Activated T-cell treated with anti-CD3 and anti-CD28 coated beads, Interleukin-2, amount 50 U/mL, for 24 hours (primary cell): ENCODE results near the gene ALOX12.

Experiments used
- DNase-seq: peaks from one replicate; pipeline ENCODE4 v3.0.0-alpha.2; 2020
- H3K27ac Mint-ChIP-seq: 2 replicates; pipeline ENCODE4 v1.8.0; 2020; ENCODE audit warnings: mild to moderate bottlenecking, mixed read lengths
- H3K27me3 Mint-ChIP-seq: 2 replicates; pipeline ENCODE4 v1.8.0; 2020; ENCODE audit warnings: mixed read lengths
- H3K36me3 Mint-ChIP-seq: 2 replicates; pipeline ENCODE4 v1.8.0; 2020; ENCODE audit warnings: low read depth, mixed read lengths
- H3K4me1 Mint-ChIP-seq: 2 replicates; pipeline ENCODE4 v1.8.0; 2020; ENCODE audit warnings: low read depth, mixed read lengths
- H3K4me3 Mint-ChIP-seq: 2 replicates; pipeline ENCODE4 v1.8.0; 2020; ENCODE audit warnings: mild to moderate bottlenecking, moderate library complexity, mixed read lengths
- H3K9me3 Mint-ChIP-seq: 2 replicates; pipeline ENCODE4 v1.8.0; 2020; ENCODE audit warnings: mixed read lengths

Gene ALOX12

GRCh38 chr17:7023576-7024401 is 27.9 kb downstream of the ALOX12 start:
- Mint-ChIP-seq H3K27ac (peak overlapping the region; percentile 77), H3K9me3 (no peaks in the 10 kb centered on the region), H3K4me1 (peaks cover 29% of the 10 kb centered on the region), H3K27me3 (peaks cover 11% of the 10 kb centered on the region), H3K4me3 (peak overlapping the region; percentile 46), H3K36me3 (no peaks in the 10 kb centered on the region)
- peak; percentile 97 for DNase-seq

GRCh38 chr17:7024402-7024785 is 28.5 kb downstream of the ALOX12 start:
- Mint-ChIP-seq H3K36me3 (no peaks in the 10 kb centered on the region), H3K27me3 (peaks cover 11% of the 10 kb centered on the region), H3K4me1 (peaks cover 34% of the 10 kb centered on the region), H3K9me3 (no peaks in the 10 kb centered on the region), H3K27ac (peak overlapping the region; percentile 22), H3K4me3 (no peak overlapping the region)
- no peak for DNase-seq

- no peaks in the 10 kb centered on the region for H3K9me3 Mint-ChIP-seq
- no peak overlapping the region for H3K27ac Mint-ChIP-seq
- peaks cover 11% of the 10 kb centered on the region for H3K27me3 Mint-ChIP-seq
- no peak for DNase-seq
- peaks cover 42% of the 10 kb centered on the region for H3K4me1 Mint-ChIP-seq
- H3K4me3 Mint-ChIP-seq, result no peak overlapping the region
- no peaks in the 10 kb centered on the region for H3K36me3 Mint-ChIP-seq
Observed at GRCh38 chr17:7025245-7025644, 29.4 kb downstream of the ALOX12 start.

- no peak overlapping the region for H3K27ac Mint-ChIP-seq
Observed at GRCh38 chr17:7026471-7027115, 30.7 kb downstream of the ALOX12 start.

GRCh38 chr17:7027335-7027734 is 31.5 kb downstream of the ALOX12 start:
- Mint-ChIP-seq H3K4me3 (no peak overlapping the region), H3K27ac (no peak overlapping the region)
- DNase-seq, result no peak

More at GRCh38 chr17:7026471-7027115, 30.7 kb downstream of the ALOX12 start:
- no peak for DNase-seq
- Mint-ChIP-seq H3K4me1 (peaks cover 47% of the 10 kb centered on the region), H3K9me3 (peaks cover 2% of the 10 kb centered on the region), H3K27me3 (peaks cover 11% of the 10 kb centered on the region), H3K4me3 (no peak overlapping the region), H3K36me3 (no peaks in the 10 kb centered on the region)

GRCh38 chr17:7029096-7029495 is 33.2 kb downstream of the ALOX12 start:
- Mint-ChIP-seq H3K27ac (peak overlapping the region; percentile 86), H3K27me3 (no peaks in the 10 kb centered on the region), H3K36me3 (no peaks in the 10 kb centered on the region), H3K4me3 (no peak overlapping the region), H3K9me3 (peaks cover 2% of the 10 kb centered on the region), H3K4me1 (peaks cover 45% of the 10 kb centered on the region)
- DNase-seq, result no peak

More at GRCh38 chr17:7027335-7027734, 31.5 kb downstream of the ALOX12 start:
- peaks cover 46% of the 10 kb centered on the region for H3K4me1 Mint-ChIP-seq
- H3K9me3 Mint-ChIP-seq, result peaks cover 2% of the 10 kb centered on the region
- H3K27me3 Mint-ChIP-seq, result peaks cover 11% of the 10 kb centered on the region
- no peaks in the 10 kb centered on the region for H3K36me3 Mint-ChIP-seq

GRCh38 chr17:7029659-7030058 is 33.8 kb downstream of the ALOX12 start:
- H3K27ac Mint-ChIP-seq, result peak overlapping the region; percentile 86
- peaks cover 49% of the 10 kb centered on the region for H3K4me1 Mint-ChIP-seq
- peak; percentile 66 for DNase-seq

GRCh38 chr17:7034955-7035590 is 39.2 kb downstream of the ALOX12 start:
- no peak for DNase-seq
- H3K27ac Mint-ChIP-seq, result peak overlapping the region; percentile 98
- no peaks in the 10 kb centered on the region for H3K27me3 Mint-ChIP-seq
- H3K4me1 Mint-ChIP-seq, result peaks cover 64% of the 10 kb centered on the region
- H3K4me3 Mint-ChIP-seq, result peak overlapping the region; percentile 95
- H3K36me3 Mint-ChIP-seq, result peaks cover 13% of the 10 kb centered on the region
- peaks cover 2% of the 10 kb centered on the region for H3K9me3 Mint-ChIP-seq

More at GRCh38 chr17:7029659-7030058, 33.8 kb downstream of the ALOX12 start:
- H3K4me3 Mint-ChIP-seq, result peak overlapping the region; percentile 58
- H3K9me3 Mint-ChIP-seq, result peaks cover 2% of the 10 kb centered on the region
- H3K27me3 Mint-ChIP-seq, result no peaks in the 10 kb centered on the region
- H3K36me3 Mint-ChIP-seq, result no peaks in the 10 kb centered on the region

- peaks cover 57% of the 10 kb centered on the region for H3K4me1 Mint-ChIP-seq
- H3K4me3 Mint-ChIP-seq, result peak within 1 kb of the TSS; percentile 95
- H3K9me3 Mint-ChIP-seq, result peaks cover 2% of the 10 kb centered on the region
- H3K27ac Mint-ChIP-seq, result peak within 1 kb of the TSS; percentile 98
- DNase-seq, result peak; percentile 97
- H3K36me3 Mint-ChIP-seq, result peaks cover 13% of the 10 kb centered on the region
- no peaks in the 10 kb centered on the region for H3K27me3 Mint-ChIP-seq
Observed at GRCh38 chr17:7035591-7036368, 39.9 kb downstream of the ALOX12 start, which contains the start of gene SLC16A13. SLC16A13 (plus strand) TSS chr17:7036015; CDS start chr17:7036383, 368 bp downstream.

- Mint-ChIP-seq H3K36me3 (peaks cover 13% of the 10 kb centered on the region), H3K4me3 (no peak overlapping the region), H3K27ac (no peak overlapping the region), H3K4me1 (peaks cover 56% of the 10 kb centered on the region), H3K27me3 (no peaks in the 10 kb centered on the region), H3K9me3 (no peaks in the 10 kb centered on the region)
- DNase-seq, result no peak
Observed at GRCh38 chr17:7038025-7038862, 42.4 kb downstream of the ALOX12 start.

- no peak overlapping the region for H3K4me3 Mint-ChIP-seq
- peaks cover 48% of the 10 kb centered on the region for H3K4me1 Mint-ChIP-seq
- no peak for DNase-seq
- H3K36me3 Mint-ChIP-seq, result peaks cover 13% of the 10 kb centered on the region
- no peaks in the 10 kb centered on the region for H3K9me3 Mint-ChIP-seq
- peak overlapping the region; percentile 78 for H3K27ac Mint-ChIP-seq
- peaks cover 4% of the 10 kb centered on the region for H3K27me3 Mint-ChIP-seq
Observed at GRCh38 chr17:7039832-7040231, 44.0 kb downstream of the ALOX12 start.

- Mint-ChIP-seq H3K4me1 (peaks cover 50% of the 10 kb centered on the region), H3K36me3 (no peaks in the 10 kb centered on the region), H3K9me3 (no peaks in the 10 kb centered on the region), H3K27ac (peak overlapping the region; percentile 76), H3K27me3 (peaks cover 4% of the 10 kb centered on the region), H3K4me3 (peak overlapping the region; percentile 70)
- peak; percentile 67 for DNase-seq
Observed at GRCh38 chr17:7041607-7042500, 46.0 kb downstream of the ALOX12 start.
